ENCODE results near the gene DGKI. TPM values are rescaled to one million over a fixed set of nuclear protein-coding genes. Genes with fewer than 3 reads are reported as not detected.

The DGKI gene
- under 1 TPM; 0.24 to 0.34 TPM for total RNA-seq
- long read RNA-seq, result 0 reads

- intact Hi-C loops (cut with DNase I, micrococcal nuclease), result no loop called here
- DNase-seq (peak in 1 of 2 donors; percentile 5), ATAC-seq (no peak)
Observed at GRCh38 chr7:137846827-137847567, at the start of gene DGKI. TSS of gene DGKI (minus strand) at chr7:137846974.

GRCh38 chr7:137895301-137896221, 48.8 kb upstream of the DGKI start:
- DNase-seq (no peak), ATAC-seq (no peak)
- intact Hi-C loops (cut with DNase I, micrococcal nuclease), result loop anchor here (5.0 to 10.0 kb wide), 2 partner anchors 241 to 243 kb away; no protein-coding TSS in a partner anchor

DNA sequence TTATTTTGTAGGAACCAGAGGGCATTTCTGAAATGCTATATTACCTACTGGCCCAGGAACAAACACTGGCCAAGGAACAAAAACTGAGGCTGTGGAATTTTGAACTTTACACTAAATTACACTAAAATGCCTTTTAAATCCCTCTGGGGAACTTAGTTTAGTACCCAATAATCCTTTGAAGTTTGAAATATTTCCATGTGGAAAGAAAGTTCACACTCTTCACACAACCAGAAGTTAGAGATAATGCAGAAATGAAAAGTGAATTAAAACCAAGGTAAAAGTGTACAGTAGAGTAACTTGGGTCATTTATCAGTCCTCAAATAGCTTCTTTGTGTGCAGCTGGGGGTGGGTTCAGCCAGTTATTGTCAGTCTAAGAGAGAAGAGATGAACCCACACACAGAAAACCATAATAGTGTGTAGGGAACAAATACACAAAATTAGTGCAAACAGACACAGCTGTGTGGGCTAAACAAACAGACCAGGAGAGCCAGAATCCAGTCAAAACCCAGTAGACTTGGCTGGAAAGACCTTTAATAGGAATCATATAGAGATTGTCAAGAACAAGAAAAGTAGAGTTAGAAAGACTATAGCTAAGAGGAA, 46.5 kb upstream of the DGKI start:
- DNase-seq, result no peak
- intact Hi-C loops (cut with DNase I, micrococcal nuclease), result loop anchor here in 1 of 2 donors (10.0 kb wide), 1 partner anchor 238 kb away; no protein-coding TSS in a partner anchor
- ATAC-seq, result no peak

GRCh38 chr7:137891016-137891655, 44.4 kb upstream of the DGKI start:
- DNase-seq, result no peak
- intact Hi-C loops (cut with DNase I, micrococcal nuclease), result loop anchor here in 1 of 2 donors (10.0 kb wide), 1 partner anchor 236 kb away; no protein-coding TSS in a partner anchor
- ATAC-seq, result peak; percentile 76

DNA sequence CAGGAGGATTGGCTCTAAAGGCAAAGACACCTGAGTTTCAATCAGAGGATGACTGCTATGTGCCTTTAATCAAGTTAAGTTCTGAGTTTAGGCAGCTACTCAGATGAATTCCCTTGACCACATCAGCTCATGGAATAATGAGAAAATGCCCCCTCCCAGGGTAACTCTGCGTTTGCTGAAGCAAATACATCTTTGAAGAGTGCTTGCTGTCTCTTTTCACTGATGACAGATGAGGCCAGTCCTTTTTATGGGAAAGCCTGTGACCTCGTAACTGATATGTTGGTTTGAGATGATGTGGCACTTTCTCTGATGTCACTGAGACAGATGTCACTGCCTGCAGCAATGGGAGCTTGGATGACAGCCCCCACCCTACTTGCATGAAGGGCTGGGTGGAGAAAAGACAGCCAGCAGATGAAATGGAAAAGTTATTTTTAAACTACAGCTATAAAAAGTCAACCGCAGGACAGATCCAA, 43.7 kb upstream of the DGKI start:
- ATAC-seq, result peak; percentile 63

GRCh38 chr7:137888241-137888640, 41.5 kb upstream of the DGKI start:
- DNase-seq, result no peak
- no peak for ATAC-seq
- intact Hi-C loops (cut with DNase I, micrococcal nuclease), result no loop called here

More for the DNA sequence above, 43.7 kb upstream of the DGKI start:
- DNase-seq, result no peak
- intact Hi-C loops (cut with DNase I, micrococcal nuclease), result loop anchor here in 1 of 2 donors (10.0 kb wide), 1 partner anchor 236 kb away; no protein-coding TSS in a partner anchor

- ATAC-seq (no peak), DNase-seq (no peak)
- intact Hi-C loops (cut with DNase I, micrococcal nuclease), result no loop called here
Observed at GRCh38 chr7:137886746-137887145, 40.0 kb upstream of the DGKI start.

GRCh38 chr7:137886281-137886680, 39.5 kb upstream of the DGKI start:
- DNase-seq, result no peak
- intact Hi-C loops (cut with DNase I, micrococcal nuclease), result no loop called here
- ATAC-seq, result no peak

- ATAC-seq, result no peak
- intact Hi-C loops (cut with DNase I, micrococcal nuclease), result no loop called here
- DNase-seq, result no peak
Observed at GRCh38 chr7:137885678-137886077, 38.9 kb upstream of the DGKI start.

DNA sequence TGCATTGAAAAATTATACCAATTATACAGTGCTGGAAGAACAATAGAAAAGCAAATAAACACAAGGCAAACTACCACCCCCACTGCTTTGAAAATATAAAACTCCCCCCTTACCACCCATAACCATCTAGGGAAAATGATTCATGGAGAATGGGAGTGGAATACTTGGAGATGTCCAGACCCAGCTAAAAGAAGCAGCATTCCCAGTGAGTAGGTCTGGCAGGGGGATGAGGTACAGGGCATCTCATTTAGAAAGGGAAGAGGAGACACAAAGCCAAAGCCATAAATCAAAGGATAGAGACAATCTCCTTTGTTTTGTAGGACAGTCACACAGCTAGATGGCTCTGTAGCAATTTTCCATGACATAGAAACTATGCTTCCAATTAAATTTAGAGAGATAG, 36.0 kb upstream of the DGKI start:
- ATAC-seq (no peak), DNase-seq (no peak)
- intact Hi-C loops (cut with DNase I, micrococcal nuclease), result no loop called here

DNA sequence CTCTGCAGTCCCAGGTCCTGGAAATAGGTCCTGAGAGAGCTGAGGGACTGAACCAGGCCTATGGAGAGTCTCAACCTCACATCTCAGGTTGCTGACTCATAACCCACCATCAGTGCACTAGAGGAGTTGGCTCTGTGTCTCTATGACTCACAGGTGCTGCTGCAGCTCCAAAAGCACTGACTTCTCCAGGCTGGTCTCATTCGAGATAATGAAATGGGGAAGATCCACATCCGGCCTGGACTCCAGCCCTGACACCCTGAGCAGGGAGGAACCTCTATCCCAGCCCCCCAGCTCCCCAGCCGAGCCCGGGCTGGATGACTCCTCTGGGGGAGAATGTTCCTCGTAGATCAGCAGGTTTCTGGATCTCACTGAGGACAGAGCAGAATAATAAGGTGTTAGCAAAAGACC, 35.5 kb upstream of the DGKI start:
- intact Hi-C loops (cut with DNase I, micrococcal nuclease), result no loop called here
- ATAC-seq (no peak), DNase-seq (no peak)

GRCh38 chr7:137881607-137882260, 35.0 kb upstream of the DGKI start:
- intact Hi-C loops (cut with DNase I, micrococcal nuclease), result no loop called here

GRCh38 chr7:137880432-137880831, 33.7 kb upstream of the DGKI start:
- DNase-seq, result no peak
- intact Hi-C loops (cut with DNase I, micrococcal nuclease), result no loop called here
- ATAC-seq, result no peak

More at GRCh38 chr7:137881607-137882260, 35.0 kb upstream of the DGKI start:
- DNase-seq (no peak), ATAC-seq (no peak)

DNA sequence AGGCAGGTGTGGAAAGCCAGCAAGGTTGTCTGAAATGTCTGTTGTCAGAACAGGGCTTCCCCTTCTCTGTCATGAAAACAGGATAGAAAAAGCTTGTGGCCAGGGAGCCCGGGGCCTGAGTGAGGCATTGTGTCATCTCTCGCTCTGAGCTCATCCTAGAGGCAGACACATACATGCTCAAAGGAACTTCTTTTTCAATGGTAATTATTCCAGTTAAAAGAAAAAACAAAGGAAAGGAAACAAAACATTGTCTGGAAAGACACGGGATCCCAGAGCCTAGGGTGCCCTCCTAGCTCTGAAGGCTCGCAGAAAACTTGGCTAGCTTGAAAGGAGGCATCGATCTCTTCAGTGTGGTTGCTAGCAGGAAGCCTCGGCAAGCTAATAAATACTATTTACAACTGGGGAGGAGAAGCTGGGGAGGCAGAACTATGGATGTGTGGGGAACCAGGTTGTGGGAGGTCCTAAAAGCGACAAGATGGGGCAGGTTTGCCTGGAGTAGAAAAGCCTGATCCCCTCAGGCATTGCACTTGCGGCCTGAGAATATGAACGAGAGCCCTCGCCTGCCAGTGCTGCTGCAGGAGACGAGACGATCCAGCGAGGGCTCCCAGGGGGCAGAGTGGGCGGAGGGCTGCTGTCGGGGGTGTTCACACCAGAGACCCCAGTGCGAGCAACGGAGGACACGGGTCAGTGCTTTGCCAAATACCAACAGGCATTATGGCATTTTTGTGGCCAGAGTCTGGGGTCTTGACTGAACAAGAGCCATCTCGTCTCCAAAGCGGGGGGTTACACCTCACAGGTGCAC, 32.8 kb upstream of the DGKI start:
- no peak for DNase-seq
- intact Hi-C loops (cut with DNase I, micrococcal nuclease), result no loop called here
- ATAC-seq, result no peak

- intact Hi-C loops (cut with DNase I, micrococcal nuclease), result no loop called here
- DNase-seq (peak; percentile 52 to 53), ATAC-seq (no peak)
Observed at GRCh38 chr7:137878333-137878961, 31.7 kb upstream of the DGKI start.

DNA sequence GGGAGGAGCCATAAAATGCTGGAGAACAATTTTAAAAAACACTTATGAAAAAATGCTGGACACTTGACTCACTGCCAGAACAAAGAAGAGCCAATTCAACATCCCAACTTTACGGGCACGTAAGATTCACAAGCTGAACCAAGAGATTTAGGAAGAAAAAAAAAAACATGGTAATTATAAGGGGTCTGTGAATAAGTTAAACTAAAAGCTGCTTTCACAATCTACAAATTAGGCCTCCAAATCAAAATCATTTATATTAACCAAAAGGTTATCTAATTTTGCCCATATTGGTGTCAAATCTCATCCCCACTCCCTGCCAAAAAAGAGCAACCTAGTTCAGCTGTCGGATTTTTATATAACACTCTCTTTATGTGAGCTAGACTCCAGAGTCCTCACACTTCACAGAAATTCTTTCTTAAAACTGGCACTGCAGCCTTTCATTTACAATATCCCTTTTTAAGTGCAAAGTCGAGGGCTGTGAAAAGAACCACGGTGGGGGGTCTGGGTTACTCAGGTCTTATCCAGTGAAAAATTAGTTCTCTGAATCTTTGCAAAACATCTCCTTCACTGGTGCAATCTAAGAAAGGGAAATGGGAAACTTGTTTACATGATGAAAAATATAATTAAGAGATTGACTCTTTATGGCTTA, 30.4 kb upstream of the DGKI start:
- DNase-seq (no peak), ATAC-seq (no peak)
- intact Hi-C loops (cut with DNase I, micrococcal nuclease), result no loop called here
